Erythroblast (primary cell): ENCODE measurements around the gene EIF4A3.

Experiments used
- GATA1 ChIP-seq: IDR thresholded peaks from 2 replicates; pipeline ENCODE4 v1.6.1; 2011; ENCODE audit warnings: low read depth, mild to moderate bottlenecking, control low read depth, low read length, moderate library complexity
- POLR2A ChIP-seq: IDR thresholded peaks from 2 replicates; pipeline ENCODE4 v1.6.1; 2011; ENCODE audit warnings: mild to moderate bottlenecking, low read length

- TF ChIP-seq POLR2A (no peak), GATA1 (no peak)
Observed at GRCh38 chr17:80138856-80139426, 8.0 kb downstream of the EIF4A3 start.
